WTC11 (cell line): Measurements from ENCODE around the gene UBFD1.

Experiments used
- ATF3 ChIP-seq: sonication (generic); formaldehyde crosslinking; conservative IDR thresholded peaks from 2 replicates; pipeline ENCODE4 v1.8.1; 2022; ENCODE audit warnings: mild to moderate bottlenecking, missing genetic modification reagents
- CTCF ChIP-seq: fragments of 200-600 bp; IDR thresholded peaks from 2 replicates; pipeline ENCODE4 v1.8.0; 2022; ENCODE audit warnings: antibody characterized with exemption

GRCh38 chr16:23530062-23530461, 27.5 kb upstream of the UBFD1 start:
- TF ChIP-seq ATF3 (CRISPR knock-in tag) (no peak), CTCF (no peak)
